Lung microvascular endothelial cell (primary cell): ENCODE results near the gene LOXL4. TPM values are rescaled to one million over a fixed set of nuclear protein-coding genes. Genes with fewer than 3 reads are reported as not detected.

Experiments
- DNase-seq, 2 donors: peaks; one replicate each; pipeline versions ENCODE4 v3.0.0 to v3.0.0-alpha.2; 2010; ENCODE audit warnings: low read depth in 2 of 2
- total RNA-seq: library from RNA; depleted of rRNA; stranded (reverse); fragments of >200 nt; gene quantifications from 2 replicates; pipeline ENCODE4 v1.2.1, GENCODE V29; 2014

The LOXL4 gene
- total RNA-seq, 1 donor from 2014 or later: under 0.01 TPM

DNA sequence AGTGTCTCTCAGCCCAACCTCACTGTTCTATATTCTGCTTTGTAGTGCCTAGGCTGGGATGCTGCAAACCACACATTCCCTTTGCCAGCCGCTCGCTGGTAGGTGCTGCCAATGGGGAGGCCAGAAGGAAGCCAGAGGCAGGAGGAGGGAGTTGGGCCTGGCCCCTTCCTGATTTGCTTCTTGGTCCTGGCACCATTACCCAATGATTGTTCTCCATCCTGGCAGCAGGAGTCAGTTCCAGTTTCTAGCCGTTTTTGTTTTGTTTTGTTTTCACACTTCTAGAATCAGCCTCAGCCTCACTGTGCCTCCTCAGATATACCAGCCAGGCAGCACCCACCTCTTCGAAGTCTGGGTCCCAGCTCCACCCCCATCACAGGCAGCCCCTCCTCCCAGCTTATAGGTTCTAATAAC lies 27.4 kb upstream of the LOXL4 start:
- no peak for DNase-seq

DNA sequence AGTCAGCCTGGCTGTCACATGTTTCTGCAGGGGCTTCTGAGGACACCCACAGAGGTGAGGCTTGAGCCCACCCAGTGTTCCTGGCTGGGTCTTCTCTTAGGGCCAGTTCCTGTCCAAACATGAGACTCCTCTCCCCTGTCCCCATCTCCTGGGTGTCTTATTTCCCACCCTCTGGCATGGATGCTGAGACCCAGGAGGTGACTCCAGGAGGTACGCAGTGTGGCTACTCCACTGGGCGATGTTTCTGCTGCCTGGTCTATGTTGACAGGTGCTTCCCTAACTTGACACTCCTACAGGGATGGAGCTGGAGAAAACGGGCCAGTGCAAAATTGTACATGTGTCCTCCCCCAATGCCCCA lies 26.3 kb upstream of the LOXL4 start:
- DNase-seq: no peak

DNA sequence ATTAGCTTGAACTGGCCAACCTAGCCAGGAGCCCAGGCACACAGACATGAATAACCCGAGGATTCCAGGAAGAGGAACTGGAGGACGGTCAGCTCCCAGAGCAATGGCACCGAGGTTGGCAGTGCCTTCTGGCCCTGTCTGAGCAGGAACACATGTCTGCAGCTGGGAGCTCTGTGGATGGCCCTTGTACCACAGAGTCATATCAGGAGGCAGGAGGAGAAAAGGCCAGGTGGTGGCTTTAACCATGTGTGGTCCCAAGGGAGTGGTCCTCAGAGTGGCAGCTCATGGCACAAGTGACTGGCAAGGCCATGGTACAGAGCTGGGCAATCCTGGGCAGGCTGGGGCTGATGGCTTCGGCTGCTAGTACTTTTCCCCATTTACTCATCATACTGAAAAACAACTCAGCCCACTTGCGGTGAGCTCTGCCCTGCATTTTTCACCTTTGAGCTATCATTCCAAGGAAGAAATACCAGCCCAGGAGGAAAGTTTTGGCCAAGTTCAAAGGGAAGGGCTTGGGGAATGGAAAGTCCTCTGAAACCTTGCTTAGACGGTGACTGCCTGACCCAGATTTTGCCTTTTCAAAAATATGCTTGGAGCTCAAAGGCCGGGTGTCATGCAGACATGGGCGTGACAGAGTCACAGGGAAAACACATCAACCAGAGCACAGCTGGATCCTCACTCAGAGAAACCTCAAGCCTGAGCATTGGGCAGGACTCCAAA lies 25.7 kb upstream of the LOXL4 start:
- DNase-seq: no peak

DNA sequence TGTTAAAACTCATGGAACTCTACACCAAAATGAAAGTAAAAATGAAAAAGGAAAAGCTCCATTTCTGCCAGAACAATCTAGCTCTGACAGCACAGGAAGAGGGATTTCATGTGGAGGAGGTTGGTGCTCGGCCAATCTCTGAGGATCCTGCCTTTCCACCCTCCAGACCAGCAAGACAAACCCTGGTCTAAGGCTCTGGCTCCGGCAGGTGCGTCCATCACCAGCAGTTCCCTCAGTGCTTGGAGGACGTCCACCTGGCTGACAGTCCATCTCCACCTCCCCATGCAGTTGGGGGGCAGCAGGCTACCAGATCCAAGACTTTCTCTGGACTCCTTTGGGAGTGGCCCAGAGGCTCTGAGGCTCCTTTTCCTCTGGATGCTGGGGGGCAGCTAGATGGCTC lies 25.0 kb upstream of the LOXL4 start:
- peak in 1 of 2 donors; percentile 40 for DNase-seq

DNA sequence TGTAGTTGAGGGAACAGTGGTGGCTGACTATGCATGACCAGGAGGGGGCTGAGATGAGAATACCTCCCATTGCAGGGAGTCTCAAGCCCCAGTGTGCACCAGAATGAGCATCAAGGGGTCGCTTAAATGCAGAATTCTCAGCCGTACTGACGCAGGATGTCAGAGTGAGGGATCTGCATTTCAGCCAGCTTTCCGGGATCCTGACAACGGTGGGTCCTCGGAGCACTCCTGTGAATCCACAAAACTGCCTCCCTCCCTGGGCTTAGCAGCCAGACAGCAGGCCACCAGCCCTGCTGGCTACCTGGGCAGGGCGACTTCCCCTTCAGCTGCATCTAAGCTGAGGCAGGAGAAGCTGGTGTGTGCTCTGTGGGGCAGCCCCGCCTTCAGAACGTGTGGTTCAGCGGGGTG lies 21.8 kb upstream of the LOXL4 start:
- DNase-seq: no peak

DNA sequence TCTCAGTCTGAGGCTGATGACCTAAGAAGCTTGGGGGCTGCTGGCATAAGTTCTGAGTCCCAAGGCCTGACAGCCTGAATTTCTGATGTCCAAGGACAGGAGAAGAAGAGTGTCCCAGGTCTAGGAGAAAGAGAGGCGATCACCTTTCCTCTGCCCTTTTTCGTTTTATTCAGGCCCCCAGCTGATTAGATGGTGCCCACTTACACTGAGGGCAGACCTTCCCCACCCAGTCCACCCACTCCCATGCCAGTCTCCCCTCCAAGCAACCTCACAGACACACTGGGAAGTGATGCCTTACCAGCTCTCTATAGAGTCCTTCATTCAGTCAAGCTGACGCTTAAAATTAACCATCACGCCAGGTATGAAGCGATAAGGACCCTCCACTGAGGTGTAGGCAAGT lies 19.3 kb upstream of the LOXL4 start:
- no peak for DNase-seq

DNA sequence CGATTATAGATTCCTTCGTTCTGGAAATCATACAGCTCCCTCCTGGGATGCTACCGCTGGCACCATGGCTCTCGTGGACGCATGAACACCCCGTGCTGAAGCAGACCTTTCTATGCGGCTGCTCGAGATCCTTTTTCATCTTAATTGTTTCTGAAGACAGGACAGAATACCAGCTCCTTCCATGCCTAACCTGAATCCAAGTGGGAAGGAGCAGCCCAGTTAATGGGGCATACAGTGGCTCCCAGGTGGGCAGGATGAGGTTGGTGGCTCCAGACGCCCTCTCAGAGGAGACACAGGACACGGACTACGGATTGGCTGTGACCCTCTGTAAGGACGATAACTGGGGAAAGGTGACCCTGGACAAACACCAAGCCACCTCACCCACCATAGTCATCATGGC lies 18.4 kb upstream of the LOXL4 start:
- DNase-seq: no peak

DNA sequence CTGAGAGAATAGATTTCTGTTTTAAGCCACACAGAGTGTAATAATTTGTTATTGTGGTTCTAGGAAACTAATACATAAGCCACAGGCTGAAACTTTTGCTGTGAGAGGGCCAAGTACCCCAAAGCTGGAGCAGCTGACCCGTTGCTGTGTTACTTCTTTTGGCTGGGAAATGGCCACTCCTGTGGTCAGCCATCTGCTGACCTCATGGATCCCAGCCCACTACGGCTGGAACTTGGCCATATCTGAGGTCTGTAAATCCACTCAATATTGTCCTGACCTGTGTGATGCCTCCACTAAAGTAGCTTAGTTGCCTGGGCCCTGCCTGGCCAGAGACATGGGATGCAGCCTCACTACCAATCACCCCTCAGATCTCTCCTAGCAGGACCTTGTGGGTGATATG lies 17.4 kb upstream of the LOXL4 start:
- peak in 1 of 2 donors; percentile 34 for DNase-seq

DNA sequence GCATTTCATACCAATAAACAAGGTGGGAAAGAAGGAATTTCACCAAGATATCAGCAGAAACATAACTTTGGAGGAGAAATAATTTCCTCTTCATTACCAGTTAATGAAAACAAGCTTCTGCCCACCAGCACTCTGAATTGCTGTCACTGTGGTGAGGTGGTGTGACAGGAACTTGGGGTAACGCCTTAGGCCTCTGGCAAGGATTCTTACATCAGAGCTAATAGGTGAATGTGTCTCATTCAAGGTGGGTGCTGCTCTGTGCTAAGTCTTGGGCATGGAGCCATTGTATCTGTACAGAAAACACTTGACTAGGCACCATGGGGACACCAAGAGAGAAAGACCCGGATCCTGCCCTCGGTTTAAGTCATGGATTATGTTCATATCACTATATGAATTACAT lies 8.3 kb upstream of the LOXL4 start:
- DNase-seq: no peak

DNA sequence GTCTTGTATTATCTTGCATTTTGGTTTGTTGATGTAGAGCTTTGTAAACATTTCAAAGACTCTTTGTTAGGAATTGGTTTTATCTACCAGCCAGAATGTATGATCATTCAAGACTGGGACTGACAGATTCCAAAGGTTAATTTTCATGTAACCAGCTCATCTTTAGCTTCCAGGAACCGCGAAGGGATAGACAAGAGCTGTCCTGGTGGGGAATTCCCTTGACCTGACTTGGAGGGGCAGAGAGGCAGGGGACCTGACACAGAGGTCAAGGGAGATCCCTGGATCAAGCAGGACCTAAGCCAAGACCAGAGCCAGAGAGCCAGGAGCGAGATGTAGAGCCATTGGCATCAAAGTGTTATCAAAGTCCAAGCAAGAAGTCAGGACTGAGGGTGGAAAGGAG lies 6.6 kb upstream of the LOXL4 start:
- no peak for DNase-seq

DNA sequence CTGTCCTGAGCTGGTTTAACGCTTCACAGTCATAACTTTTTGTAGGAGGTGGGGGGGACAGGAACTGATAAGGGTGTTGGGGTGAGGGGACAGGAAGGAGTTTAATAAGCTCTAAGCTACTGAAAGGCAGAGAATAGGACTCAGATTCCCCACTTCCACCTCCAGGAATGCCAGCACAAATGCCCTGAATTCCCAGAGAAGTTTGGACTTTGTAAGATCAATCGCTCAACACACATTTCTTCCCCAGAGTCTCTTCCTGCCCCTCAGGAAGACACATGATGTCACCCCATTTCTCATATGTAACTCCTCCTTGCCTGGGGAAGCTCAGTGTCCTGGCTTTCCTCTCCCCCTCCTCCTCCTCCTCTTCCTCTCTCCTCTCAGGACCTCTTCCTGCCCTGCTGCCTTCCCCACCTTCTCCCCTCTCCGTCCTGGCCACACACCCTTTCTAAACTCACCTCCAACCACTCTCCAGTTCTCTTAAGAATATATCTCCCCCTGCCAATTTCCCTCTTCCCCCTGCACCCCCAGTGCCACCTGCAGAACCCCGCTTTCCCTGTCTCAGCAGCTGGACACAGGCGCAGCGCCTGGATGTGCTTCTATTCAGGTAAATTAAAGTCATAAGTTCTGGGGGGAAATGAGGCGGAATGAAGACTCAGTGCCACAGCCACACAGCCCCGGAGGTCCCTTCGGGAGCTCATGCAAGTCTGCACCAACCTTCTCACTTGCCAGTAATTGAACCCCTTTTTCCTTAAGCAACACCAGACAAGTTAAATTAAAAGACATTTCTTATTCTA lies 5.3 kb upstream of the LOXL4 start:
- no peak for DNase-seq

DNA sequence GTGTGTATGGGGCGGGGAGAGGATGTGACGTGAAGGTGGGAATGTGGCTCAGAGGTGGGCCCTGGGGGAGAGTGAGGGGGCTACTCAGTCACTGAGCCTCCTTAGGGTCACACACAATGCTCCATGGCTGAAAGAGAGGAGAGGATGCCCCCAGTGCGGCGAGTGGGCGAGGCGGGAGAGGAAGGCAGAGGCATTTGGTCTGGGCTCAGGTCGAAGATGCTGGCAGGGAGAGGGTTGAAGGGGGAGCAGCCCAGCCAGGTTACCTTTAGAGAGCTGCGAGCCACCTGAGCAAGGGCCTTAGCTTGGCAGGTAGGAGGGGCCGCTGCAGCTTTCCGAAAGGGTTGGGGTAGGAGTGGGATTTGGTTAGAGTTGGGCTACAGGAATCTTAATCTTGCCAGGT lies 4.7 kb upstream of the LOXL4 start:
- no peak for DNase-seq

DNA sequence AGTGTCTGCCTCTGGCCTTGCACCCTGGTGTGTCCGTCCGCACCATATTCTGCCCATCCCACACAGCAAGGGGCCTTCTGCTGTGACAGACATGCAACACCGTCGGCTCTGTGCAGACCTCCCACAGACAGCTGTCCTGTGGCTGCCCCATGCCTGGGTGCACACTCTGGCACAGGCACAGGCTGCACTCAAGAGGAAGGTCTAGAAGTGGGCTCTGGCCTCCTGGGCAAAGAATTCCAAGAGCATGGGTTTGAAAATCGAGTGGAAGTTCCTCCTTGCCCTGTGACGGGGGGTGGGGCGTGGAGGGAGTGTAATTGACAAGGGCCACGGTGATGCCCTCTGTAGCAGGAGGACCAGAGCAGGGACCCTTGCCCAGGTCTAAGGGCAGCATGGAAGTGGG lies 4.3 kb upstream of the LOXL4 start:
- DNase-seq: no peak

DNA sequence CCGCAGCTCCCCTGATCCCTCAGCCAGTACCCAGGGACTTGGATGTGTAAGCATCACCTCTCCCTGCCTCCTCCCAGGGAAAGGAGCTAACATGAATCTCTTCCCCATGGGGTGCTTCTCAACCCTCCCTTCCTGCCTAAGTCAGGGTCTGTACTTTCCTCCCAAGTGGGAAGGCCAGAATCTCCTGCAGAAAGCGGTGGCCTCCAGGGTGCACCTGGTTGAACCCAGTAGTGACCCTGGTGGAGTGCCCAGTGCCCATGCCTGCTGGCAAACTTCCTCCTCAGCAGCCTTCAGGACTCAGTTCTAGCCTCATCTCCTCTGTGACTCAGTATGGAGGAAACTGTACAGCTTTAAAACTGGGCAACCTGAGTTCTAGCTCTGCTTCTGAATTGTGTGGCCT lies 2.8 kb upstream of the LOXL4 start:
- DNase-seq: no peak

DNA sequence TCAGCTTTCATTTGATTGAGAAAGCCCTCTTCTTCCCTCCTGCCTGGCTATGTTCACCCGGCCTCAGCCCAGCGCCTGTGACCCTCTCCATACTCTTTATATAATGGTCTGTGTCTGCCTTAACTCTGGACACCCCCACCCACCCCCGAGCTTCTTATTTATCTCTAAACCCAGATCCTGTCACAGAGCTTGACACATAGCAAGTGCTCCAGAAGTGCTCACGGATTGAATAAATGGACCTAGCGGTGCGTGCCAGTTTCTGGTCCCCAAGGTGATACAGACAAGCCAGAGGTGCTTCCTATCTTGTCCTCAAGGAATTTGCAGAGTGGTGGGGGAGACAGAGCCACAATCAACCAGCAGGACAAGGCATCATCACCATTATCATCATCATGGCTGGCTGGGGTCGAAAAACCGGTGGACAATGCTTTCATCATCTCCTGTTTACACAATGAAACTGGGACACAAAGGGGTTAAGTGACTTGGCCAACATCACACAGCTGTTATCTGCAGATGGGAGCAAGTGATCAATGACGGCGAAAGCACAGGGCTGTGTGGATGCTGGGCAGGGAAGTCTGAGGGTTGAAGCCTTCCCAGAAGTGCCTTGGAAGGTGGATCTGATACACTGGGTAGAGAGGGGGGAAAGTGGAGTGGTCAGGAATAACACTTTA lies 2.2 kb upstream of the LOXL4 start:
- peak in 1 of 2 donors; percentile 45 for DNase-seq

DNA sequence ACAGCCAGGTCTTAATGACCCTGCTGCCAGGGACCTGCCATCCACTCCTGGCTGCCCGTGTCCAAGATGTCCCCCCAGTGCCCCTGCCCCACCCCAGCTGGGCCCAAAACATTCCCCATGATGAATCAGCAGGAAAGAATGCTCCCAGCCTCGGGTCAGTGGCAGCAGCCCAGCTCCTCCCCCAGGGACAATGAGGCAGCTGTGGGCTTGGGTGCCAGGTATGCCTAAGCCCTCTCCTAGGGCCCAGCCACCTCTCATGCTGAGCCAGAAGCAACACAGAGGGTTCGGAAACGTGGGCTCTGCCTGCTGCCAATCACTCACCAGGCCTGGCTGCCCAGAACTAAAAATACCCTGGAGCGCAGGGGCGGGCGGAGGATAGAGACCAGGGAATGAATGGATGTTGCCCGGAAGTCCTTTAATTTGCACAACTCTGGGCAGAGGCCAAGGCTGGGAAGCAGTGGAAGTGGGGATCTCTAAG lies 1.5 kb upstream of the LOXL4 start:
- peak; percentile 36 to 81 for DNase-seq

DNA sequence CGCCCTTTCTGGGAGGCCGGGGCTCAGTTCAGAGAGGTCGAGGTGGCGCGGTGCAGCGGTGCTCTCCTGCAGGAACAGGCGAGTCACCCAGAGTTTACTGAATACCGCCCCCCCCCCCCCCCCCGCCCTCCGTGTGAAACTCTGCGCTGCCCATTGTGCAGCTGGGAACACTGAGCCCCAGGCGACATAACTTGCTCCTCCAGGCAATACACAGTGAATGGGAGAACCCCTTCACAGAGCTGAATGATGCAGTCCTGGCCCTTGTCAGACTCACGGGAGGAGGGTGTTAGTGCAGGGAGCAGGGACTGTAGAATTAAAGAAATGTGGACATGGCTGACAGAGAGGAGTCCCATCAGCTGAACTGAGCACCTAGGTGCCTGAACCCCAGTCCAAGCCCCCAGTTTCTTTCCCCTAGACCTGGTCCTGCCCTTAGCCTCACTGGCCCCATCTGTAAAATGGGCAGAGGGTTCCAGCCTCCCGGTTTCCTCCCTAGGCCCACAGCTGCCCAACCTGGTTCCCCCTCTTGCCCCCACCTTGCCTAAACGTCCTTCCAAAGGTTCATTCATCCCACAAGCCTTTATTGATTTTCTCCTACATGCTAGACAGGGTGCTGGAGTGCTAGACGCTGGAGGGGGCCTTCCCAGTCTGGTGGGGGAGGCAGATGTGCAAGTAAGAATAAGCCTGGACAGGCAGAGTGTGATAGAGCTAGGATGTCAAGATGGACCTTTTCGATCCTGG lies 869 bp upstream of the LOXL4 start:
- peak in 1 of 2 donors; percentile 20 for DNase-seq

DNA sequence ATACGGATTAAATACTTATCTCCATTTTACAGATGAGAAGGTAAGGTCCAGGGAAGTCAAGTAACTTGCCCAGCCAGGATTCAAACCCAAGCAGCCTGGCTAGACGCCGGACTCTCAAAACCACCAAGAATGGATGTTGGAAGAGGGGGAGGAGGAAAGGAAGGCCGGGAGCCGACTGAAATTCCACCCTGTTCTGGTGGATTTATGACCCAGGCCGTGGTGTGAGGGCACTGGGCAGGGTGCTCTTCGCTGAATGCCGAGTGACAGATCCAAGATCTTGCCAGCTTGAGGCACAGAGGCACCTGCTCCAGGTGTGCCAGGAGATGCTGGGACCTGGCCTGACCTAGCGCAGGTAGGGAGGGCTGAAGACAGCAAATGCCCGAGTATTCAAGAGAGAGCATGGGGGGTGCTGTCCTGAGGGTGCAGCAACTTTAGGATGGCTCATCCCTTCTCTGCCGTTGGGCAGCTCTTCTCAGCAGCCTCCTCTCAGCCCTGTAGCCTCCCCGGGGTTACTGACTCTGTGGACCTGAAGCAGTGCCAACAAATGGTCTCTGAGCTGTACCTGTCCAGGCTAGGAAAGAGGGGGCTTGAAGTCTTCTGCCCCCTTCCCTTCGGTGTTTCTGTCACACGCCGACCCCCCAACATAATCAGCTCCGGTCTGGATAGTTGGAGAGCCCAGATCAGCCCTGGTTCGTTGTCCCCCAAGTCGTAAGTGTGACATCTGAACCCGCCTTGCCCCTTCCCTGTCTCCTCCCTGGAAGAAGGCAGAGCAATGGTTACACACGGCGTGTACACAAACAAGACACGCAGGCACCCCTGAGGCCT lies 713 bp downstream of the LOXL4 start:
- DNase-seq: no peak

DNA sequence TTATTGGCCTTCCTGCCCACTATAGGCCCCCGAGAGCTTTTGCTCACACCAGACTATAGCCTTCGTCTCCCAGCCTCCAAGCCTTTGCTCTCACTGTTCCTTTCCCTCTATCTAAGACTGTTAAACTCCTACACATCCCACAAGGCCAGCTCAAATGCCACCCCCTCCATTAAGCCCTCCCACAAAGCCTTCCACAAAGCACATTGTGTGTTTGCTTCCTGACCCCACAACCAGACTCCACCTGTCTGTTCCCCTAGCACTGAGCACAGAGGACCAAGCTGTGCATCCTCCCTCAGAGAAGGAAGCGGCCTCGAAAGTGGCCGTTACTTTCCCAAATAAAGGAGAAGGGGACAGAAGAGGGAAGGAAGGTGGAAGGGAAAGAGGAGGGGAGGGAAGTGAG lies 1.3 kb downstream of the LOXL4 start:
- DNase-seq: no peak

DNA sequence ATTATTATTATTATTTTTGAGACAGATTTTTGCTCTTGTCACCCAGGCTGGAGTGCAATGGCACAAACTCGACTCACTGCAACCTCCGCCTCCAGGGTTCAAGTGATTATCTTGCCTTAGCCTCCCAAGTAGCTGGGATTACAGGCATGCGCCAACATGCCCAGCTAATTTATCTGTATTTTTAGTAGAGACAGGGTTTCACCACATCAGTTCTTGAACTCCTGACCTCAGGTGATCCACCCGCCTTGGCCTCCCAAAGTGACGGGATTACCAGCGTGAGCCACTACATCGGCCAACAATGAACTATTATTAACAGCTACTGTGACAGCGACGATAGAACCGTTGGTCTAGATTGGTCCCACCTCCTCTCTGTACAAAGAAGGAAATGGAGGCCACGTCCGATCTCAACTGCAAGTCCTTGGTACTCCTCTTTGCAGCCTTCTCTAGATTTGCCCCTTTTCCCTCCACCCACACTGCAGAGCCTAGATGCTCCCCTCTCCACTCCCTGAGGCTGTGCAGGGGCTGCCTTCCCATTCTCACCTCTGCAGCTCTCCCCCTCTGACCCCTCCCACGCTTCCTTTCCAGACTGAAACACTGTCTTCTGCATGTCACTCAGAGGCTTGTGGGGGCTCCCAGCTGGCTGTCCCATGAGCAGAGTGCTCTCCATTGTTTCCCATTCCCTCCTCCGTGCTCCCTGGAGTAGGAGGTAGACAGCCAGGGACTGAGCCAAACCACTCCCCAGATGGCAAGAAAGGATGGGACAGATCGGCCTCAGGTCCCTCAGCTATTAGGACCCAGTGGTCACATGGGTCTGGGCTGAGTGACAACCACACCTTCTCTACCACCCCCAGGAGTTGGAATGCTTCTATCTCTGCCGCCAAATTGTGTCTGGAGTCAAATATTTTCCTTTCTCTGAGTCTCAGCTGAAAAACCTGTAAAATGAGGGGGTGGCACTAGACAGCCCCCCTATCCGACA lies 2.3 kb downstream of the LOXL4 start:
- DNase-seq: no peak
